C4-2B (cell line): ENCODE measurements around the gene METTL26.

Experiments
- CTCF ChIP-seq: fragments of 450-650 bp; conservative IDR thresholded peaks from 2 replicates; pipeline ENCODE4 v1.5.1; 2017; ENCODE audit warnings: mild to moderate bottlenecking
- ZFX ChIP-seq: fragments of 450-650 bp; IDR thresholded peaks from 2 replicates; pipeline ENCODE4 v1.6.1; 2017

- no peak for TF ChIP-seq ZFX
- TF ChIP-seq CTCF, result no peak; the same call in 1 of the 2 replicates
Measured at GRCh38 chr16:600781-601180, 35.3 kb downstream of the METTL26 start.
